Fibroblast of lung (primary cell): ENCODE results near the gene TENT4A. TPM values are rescaled to one million over a fixed set of nuclear protein-coding genes. Genes with fewer than 3 reads are reported as not detected.

Experiments used
- DNase-seq, 2 donors: peaks; one replicate each; pipeline versions ENCODE4 v3.0.0 to v3.0.0-alpha.2; 2010; ENCODE audit warnings: low read depth in 2 of 2
- H2AFZ ChIP-seq: 2 replicates; pipeline ENCODE4 v1.5.1; 2012; ENCODE audit warnings: low read length, control low read depth, inconsistent platforms
- H3K27ac ChIP-seq: 2 replicates; pipeline ENCODE4 v1.5.1; 2011; ENCODE audit warnings: low read length, control low read depth; ENCODE audit not compliant: insufficient read depth
- H3K27me3 ChIP-seq: 2 replicates; pipeline ENCODE4 v1.5.1; 2011; ENCODE audit warnings: mild to moderate bottlenecking, low read length; ENCODE audit not compliant: control insufficient read depth, insufficient read depth
- H3K36me3 ChIP-seq: 2 replicates; pipeline ENCODE4 v1.5.1; 2011; ENCODE audit warnings: low read length; ENCODE audit not compliant: control insufficient read depth, insufficient read depth
- H3K4me1 ChIP-seq: 2 replicates; pipeline ENCODE4 v1.5.1; 2011; ENCODE audit warnings: low read length; ENCODE audit not compliant: control insufficient read depth, insufficient read depth; ENCODE audit errors: extremely low read depth
- H3K4me2 ChIP-seq: 2 replicates; pipeline ENCODE4 v1.5.1; 2011; ENCODE audit warnings: low read length, control low read depth; ENCODE audit not compliant: insufficient read depth; ENCODE audit errors: extremely low read depth
- H3K4me3 ChIP-seq, 4 experiments: fragments of 200-600 bp in 1 of 4; sonication (generic) in 1 of 4; replicated peaks in 1 of 4; 2 replicates each; pipeline ENCODE4 v1.5.1; 2011 to 2016; ENCODE audit warnings: low read length in 4 of 4, low read depth in 3 of 4, mild to moderate bottlenecking in 3 of 4, control low read depth in 2 of 4, inconsistent platforms in 1 of 4, mixed read lengths in 1 of 4; ENCODE audit not compliant: insufficient read depth in 1 of 4; ENCODE audit errors: control extremely low read depth in 1 of 4
- H3K79me2 ChIP-seq: 2 replicates; pipeline ENCODE4 v1.5.1; 2012; ENCODE audit warnings: mild to moderate bottlenecking, low read length, inconsistent platforms; ENCODE audit not compliant: control insufficient read depth, insufficient read depth
- H3K9ac ChIP-seq: 2 replicates; pipeline ENCODE4 v1.5.1; 2011; ENCODE audit warnings: mild to moderate bottlenecking, low read length, control low read depth; ENCODE audit not compliant: insufficient read depth
- H3K9me3 ChIP-seq: 2 replicates; pipeline ENCODE4 v1.5.1; 2012; ENCODE audit warnings: low read depth, low read length; ENCODE audit not compliant: control insufficient read depth, insufficient read depth
- H4K20me1 ChIP-seq: 2 replicates; pipeline ENCODE4 v1.5.1; 2011; ENCODE audit warnings: low read length; ENCODE audit not compliant: control insufficient read depth, insufficient read depth; ENCODE audit errors: extremely low read depth
- EZH2 ChIP-seq: IDR thresholded peaks from 2 replicates; pipeline ENCODE4 v1.5.1; 2012; ENCODE audit warnings: low read length, control low read depth, mild to moderate bottlenecking; ENCODE audit errors: missing control alignments
- polyA plus RNA-seq, 2 donors: library from polyadenylated mRNA; depleted of rRNA in 1 of 2; stranded (reverse) in 1 of 2; unstranded in 1 of 2; fragments of >200 nt; gene quantifications; 2 replicates each; pipeline ENCODE4 v1.2.1, GENCODE V29; 2011 to 2012; ENCODE audit warnings: missing spikeins in 1 of 2
- total RNA-seq: library from RNA; depleted of rRNA; stranded (reverse); fragments of >200 nt; gene quantifications from 2 replicates; pipeline ENCODE4 v1.2.1, GENCODE V29; 2014
- TF ChIP-seq, protein P1 (sequence below), 2 donors: IDR thresholded peaks in 1 of 2; conservative IDR thresholded peaks in 1 of 2; 1 replicate in 1 of 2; 2 replicates in 1 of 2; pipeline ENCODE4 v1.5.1; 2011 to 2012; ENCODE audit warnings: low read length in 2 of 2, control low read depth in 1 of 2, inconsistent platforms in 1 of 2, low read depth in 1 of 2, mild to moderate bottlenecking in 1 of 2

The TENT4A gene
- total and polyA plus RNA-seq, 2 donors (not counting 1 experiment from before 2014, with no cell fraction given) = 3.1 to 10.4 TPM

- H3K79me2 ChIP-seq = peaks cover 86% of the 10 kb centered on the region
- H2AFZ ChIP-seq = no peak overlapping the region
- H3K4me1 ChIP-seq = peaks cover 25% of the 10 kb centered on the region
- H3K4me2 ChIP-seq = no peak overlapping the region
- H3K36me3 ChIP-seq = peaks cover 6% of the 10 kb centered on the region
- no peak for DNase-seq
- H3K9ac ChIP-seq = no peak overlapping the region
- no peaks in the 10 kb centered on the region for H3K9me3 ChIP-seq
- H3K27ac ChIP-seq = no peak overlapping the region
- no peaks in the 10 kb centered on the region for H4K20me1 ChIP-seq
- H3K27me3 ChIP-seq = no peaks in the 10 kb centered on the region
- TF ChIP-seq, protein P1, sequence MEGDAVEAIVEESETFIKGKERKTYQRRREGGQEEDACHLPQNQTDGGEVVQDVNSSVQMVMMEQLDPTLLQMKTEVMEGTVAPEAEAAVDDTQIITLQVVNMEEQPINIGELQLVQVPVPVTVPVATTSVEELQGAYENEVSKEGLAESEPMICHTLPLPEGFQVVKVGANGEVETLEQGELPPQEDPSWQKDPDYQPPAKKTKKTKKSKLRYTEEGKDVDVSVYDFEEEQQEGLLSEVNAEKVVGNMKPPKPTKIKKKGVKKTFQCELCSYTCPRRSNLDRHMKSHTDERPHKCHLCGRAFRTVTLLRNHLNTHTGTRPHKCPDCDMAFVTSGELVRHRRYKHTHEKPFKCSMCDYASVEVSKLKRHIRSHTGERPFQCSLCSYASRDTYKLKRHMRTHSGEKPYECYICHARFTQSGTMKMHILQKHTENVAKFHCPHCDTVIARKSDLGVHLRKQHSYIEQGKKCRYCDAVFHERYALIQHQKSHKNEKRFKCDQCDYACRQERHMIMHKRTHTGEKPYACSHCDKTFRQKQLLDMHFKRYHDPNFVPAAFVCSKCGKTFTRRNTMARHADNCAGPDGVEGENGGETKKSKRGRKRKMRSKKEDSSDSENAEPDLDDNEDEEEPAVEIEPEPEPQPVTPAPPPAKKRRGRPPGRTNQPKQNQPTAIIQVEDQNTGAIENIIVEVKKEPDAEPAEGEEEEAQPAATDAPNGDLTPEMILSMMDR (conservative IDR thresholded peaks at IDR 0.05 in 1 of 2, IDR thresholded peaks at IDR 0.05 in 1 of 2; ENCODE audit: low read depth in 1 of 2, low read length in 2 of 2) = no peak
- no peak for TF ChIP-seq EZH2
- H3K4me3 ChIP-seq = no peak overlapping the region
Measured at GRCh38 chr5:6736106-6736505, 22.9 kb downstream of the TENT4A start.

- H3K79me2 ChIP-seq = peaks cover 85% of the 10 kb centered on the region
- no peak for DNase-seq
- no peaks in the 10 kb centered on the region for H3K27me3 ChIP-seq
- no peak overlapping the region for H3K9ac ChIP-seq
- H3K36me3 ChIP-seq = peaks cover 6% of the 10 kb centered on the region
- no peak overlapping the region for H3K4me2 ChIP-seq
- H4K20me1 ChIP-seq = no peaks in the 10 kb centered on the region
- no peak overlapping the region for H3K27ac ChIP-seq
- no peak overlapping the region for H3K4me3 ChIP-seq
- peaks cover 21% of the 10 kb centered on the region for H3K4me1 ChIP-seq
- TF ChIP-seq, protein P1 (conservative IDR thresholded peaks at IDR 0.05 in 1 of 2, IDR thresholded peaks at IDR 0.05 in 1 of 2; ENCODE audit: low read depth in 1 of 2, low read length in 2 of 2) = no peak
- TF ChIP-seq EZH2 = no peak
- no peak overlapping the region for H2AFZ ChIP-seq
- no peaks in the 10 kb centered on the region for H3K9me3 ChIP-seq
Measured at GRCh38 chr5:6736524-6737042, 23.4 kb downstream of the TENT4A start.

DNA sequence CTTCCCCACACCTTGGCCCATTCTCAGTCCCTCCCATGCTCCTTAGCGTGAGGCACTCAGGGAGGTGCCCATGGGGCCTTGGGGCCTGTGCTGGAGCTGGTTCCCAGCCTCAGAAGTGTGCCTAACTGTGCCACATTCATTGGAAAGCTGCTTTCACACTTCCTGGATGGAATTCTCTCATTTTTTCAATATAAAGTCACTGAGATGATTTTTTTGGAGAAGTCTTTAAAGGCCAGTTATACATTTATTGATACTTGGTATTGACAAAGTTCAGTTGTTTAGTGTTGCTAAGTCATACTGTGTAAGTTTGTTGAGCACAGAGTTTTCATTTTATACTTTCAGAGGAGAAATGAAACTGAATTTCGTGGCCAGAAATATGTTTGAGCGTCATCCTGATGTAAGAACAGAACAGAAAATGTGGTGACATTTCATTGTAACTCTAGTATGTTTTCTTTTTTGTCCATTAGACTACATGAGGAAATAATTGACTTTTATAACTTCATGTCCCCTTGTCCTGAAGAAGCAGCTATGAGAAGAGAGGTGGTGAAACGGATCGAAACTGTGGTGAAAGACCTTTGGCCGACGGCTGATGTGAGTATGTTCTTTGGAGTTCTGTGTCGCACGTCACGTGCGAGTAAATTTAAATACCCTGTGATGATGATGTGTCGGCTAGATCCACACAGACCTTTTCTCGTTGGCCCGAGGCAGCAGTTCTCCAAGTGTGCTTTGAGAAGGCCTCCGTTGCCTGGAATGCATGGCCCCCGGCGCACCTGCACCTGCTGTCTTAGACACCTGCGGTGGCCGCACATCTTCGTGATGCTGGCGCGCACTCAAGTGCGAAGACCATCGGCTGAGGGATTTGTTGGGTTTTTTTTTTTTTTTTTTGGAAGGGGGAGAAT is 24.1 kb downstream of the TENT4A start:
- Histone ChIP-seq H3K9ac (no peak overlapping the region), H3K79me2 (peaks cover 79% of the 10 kb centered on the region), H3K4me2 (no peak overlapping the region), H3K36me3 (peaks cover 6% of the 10 kb centered on the region), H2AFZ (no peak overlapping the region), H3K27ac (no peak overlapping the region), H3K9me3 (no peaks in the 10 kb centered on the region), H3K4me1 (peaks cover 16% of the 10 kb centered on the region), H4K20me1 (no peaks in the 10 kb centered on the region), H3K27me3 (no peaks in the 10 kb centered on the region), H3K4me3 (no peak overlapping the region)
- TF ChIP-seq, protein P1 (conservative IDR thresholded peaks at IDR 0.05 in 1 of 2, IDR thresholded peaks at IDR 0.05 in 1 of 2; ENCODE audit: low read depth in 1 of 2, low read length in 2 of 2) = no peak
- no peak for TF ChIP-seq EZH2
- no peak for DNase-seq
